NCI-H82 treated with DMSO at 0.1 percent for 48 hours (cell line): ENCODE results near the gene CNOT4.
A peak's percentile ranks its signal among the peaks of the same experiment; 100 is the strongest.
"Not testable (repeated sequence)": the region's sequence is repeated elsewhere in the genome, so short reads cannot be mapped to it uniquely, and the experiment has no call there.

Experiments used
- DNase-seq: peaks from one replicate; lab custom pipeline; 2025; ENCODE audit not compliant: unreplicated experiment; lab: John Stamatoyannopoulos, UW

CNOT4 gene

DNA sequence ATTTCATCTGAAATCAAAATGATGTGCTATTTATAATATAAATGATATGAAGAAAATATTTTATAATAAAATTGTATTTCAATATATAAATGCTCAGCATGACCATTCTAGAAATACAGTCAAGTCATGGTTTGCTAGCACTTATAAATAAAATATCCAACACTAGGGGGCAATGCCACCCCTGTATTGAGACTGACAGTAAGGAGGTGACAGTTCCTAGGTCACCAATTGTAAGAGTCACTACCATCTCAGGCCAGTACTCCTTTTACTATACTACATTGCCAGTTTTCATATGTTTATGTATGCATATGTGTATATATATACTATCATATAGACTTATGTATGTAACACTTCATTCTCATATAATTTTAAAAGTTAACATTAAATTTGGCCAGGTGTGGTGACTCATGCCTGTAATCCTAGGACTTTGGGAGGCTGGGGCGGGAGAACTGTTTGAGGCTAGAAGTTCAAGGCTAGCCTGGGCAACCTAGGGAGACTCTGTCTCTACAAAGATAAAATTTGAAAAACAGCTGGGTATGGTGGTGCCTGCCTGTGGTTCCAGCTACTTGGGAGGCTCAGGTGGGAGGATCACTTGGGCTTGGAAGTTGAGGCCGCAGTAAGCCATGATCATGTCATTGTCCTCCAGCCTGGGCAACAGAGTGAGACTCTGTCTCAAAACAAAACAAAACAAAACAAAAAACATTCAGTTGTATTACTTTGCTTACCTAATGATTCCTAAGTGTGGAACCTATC lies 2.4 kb upstream of the CNOT4 start:
- DNase-seq, result peak; percentile 66

DNA sequence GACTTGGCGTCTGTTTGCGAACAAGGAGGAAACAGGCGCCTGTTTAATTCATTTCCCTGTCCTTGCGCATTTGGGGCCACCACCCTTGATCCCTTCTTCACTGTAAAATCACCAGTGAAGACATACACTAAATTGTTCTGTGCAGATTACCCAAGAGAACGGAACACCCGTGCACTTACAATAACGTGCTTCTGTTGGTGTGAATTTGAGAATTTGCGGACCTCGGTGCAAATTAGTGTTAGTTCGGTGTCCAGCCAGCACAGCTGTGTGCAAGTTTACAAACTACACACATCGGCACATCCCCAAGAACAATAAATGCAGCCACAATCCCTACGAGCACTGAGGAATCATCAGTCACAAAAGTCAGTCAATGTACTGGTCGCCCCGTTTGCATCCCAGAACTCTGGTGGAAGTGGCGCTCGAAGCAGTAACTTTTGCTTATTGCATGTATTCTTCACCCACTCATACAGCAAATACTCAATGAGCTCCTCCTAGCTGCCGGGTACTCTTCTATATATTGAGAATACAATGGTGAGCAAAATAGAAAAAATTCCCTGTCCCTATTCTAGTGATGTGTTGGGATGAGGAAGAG lies 786 bp upstream of the CNOT4 start:
- DNase-seq, result no peak

DNA sequence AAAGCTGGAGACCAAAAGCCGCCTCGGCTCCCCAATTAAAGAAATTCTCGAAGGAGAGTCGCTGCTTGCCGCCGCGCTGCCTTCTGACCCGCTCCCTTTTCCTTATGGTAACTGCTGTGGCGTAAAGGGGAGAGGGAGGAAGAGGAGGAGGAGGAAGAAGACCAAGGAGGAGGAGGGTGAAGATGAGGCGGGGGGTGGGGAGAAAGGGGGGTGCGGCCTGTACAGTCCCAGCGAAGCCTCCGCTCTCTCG lies 388 bp downstream of the CNOT4 start:
- no peak for DNase-seq

DNA sequence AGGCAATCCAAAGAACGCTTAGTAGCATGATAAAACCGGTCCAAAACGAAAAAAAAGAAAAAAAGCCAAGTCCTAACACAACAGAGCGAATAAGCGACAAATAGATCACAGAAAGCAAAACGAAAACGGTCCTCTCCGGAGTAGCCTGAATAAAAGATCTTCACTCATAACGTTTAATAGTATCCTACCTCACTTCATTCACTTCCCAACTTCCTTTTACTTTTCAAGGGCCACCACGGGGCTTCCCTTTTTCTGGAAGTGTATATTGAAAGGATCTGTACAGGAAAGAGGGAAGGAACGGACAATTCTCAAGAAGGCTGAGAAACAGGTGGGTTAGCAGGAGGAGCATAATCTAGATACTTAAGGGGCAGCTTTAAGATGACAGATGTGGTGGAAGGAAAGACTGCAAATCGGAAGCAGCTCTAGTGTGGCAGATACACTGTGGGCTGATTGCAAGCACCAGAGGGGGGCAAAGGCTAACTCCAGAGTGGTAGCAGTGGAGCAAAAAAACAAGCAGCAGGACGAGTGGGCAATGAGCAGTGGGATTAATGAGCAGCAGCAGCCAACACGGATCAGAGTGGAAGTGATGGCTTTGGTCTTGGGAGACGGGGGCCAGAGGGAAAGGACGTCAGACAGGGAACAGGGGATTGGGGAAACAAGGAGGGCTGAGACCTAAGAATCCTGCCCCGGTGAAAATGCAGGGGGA lies 866 bp downstream of the CNOT4 start:
- DNase-seq, result peak; percentile 85

DNA sequence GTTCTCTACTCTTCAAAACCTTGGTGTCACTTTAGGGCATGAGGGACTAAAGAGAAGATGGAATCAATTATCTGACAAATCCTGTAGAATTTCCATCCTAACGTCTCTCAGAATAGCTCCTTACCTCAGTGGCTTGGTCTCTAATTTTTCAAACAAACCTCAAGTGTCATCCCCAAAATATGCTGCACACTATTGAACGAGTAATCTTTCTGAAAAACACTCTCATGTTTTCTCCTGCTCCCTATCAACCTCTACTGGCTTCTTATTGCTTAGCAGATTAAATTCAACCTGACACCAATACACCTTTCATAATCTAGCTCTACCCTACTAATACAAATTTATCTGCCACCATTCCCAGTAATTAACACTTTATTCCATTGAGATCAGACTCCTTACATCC lies 8.5 kb downstream of the CNOT4 start:
- no peak for DNase-seq

DNA sequence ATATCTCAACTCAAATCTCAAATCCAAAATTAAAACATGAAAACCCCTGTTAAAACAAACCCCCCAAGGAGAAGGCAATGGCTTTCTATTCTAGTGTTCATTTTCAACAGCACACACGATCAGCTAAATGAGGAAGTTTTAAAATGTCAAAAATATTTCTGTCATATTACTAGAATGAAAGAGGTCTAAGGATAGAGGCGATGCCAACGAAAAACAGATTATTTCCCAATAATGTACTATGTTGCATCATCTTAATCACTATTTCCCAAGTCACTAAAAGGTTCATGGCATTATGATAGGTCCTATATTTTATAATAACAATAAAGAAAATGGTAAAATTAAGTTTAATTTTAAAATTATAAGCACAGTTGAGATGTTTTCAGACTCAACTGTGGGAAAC lies 10.1 kb downstream of the CNOT4 start:
- no peak for DNase-seq

DNA sequence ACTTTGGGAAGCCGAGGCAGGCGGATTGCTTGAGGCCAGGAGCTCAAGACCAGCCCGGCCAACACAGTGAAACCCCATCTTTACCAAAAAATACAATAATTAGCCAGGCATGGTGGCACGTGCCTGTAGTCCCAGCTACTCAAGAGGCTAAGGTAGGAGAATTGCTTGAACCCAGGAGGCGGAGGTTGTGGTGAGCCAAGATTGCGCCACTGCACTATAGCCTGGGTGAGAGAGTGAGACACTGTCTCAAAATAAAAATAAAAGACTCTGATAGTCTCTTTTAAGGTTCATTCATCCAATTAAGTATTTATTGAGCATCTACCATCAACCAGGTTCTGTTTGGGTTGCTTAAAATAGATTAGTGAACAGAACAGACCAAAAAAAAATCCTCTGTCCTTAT lies 12.7 kb downstream of the CNOT4 start:
- DNase-seq, result not testable (repeated sequence)

DNA sequence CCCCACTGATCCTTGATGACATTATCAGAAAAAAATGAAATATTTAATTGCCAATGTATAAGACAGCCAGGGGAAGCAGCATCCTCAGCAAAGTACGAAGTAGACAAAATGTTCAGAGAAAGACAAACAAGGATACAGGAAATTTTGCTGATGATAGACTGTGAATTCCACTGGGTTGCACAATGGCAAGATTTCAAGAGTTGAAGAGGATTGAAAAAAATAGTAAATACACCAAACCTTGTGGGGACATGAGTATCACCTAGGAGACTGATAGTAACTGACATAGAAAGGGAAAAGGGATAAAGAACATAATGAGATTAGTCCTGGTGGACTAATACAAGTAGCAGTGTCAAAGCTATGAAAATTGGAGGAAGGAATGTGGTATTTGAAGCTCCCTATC lies 16.5 kb downstream of the CNOT4 start:
- DNase-seq, result no peak

DNA sequence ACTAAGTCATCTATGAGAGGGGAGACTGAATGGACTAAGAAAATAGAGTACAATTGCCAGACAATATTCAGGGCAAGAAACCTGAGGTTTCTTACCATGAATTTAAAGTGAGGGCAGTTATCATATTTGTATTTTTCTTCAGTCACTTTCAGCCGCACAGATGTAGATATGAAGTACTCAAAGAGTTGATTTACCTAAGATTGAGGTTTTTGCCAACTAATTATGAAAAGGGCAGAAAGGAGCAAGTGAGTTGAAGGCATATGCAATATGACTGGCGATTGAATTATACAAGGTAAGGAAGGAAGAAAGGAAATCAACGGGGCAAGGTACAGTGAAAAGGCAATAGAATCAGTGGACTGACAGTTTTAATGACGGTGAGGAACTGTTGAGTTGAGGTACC lies 17.8 kb downstream of the CNOT4 start:
- DNase-seq, result no peak

DNA sequence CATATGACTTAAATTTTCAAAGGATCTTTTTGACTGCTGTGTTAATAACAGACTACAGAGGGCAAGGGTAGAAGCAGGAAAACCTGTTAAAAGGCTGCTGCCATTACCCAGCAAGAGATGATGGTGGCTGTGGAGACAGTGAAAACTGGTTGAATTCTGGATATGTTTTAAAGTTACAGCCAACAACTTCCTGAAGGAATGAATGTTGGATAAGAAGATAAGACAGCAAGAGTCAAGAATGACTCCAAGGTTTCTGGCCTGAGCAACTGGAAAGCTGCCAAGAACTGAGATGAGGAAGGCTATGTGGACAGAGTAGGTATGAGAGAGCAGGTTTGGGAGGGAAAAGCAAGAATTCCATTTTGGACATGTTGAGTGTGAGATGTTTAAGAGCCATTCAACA lies 19.1 kb downstream of the CNOT4 start:
- no peak for DNase-seq

DNA sequence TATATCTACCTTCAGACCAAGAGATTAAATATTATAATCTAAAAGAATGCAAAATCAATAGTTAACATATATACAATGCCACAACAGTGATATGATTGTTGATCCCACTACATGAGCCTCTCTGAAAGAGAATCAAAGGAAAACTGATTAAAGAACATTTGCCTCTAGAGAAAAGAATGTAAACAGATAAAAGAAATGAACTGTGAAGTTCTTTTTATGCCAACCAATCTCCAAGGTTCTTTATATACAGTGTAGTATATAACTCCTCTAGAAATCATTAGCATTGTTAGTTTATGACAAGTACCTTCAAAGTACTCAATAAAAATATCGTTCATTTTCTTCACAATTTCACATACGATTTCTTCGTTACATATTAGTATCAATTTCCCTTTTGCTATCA lies 20.1 kb downstream of the CNOT4 start:
- no peak for DNase-seq

DNA sequence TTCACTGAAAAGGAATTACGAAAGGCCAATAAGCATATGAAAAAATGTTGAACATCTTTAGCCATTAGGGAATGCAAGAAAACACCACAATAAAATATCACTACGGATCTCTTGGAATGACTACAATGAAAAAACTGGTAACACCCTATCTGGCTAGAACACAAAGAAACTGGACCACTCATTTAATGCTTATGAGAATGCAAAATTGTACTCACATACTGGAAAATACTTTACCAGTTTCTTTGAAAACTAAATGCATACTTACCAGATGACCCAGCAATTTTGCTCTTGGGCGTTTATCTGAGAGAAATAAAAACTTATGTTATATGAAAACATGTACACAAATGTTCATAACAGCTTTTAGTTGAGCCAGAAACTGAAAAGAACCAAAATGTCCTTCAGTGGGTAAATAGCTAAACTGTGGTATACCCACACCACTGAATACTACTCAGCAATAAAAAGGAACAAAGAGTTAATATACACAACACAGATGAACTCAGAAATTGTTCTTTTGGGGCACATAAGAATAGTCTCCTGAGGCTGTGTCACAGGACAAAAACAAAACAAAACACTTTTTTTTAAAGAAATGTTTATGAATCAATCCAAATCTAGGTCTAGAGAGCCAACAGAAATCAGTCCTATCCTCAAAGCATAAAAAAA lies 23.5 kb downstream of the CNOT4 start:
- DNase-seq, result no peak

DNA sequence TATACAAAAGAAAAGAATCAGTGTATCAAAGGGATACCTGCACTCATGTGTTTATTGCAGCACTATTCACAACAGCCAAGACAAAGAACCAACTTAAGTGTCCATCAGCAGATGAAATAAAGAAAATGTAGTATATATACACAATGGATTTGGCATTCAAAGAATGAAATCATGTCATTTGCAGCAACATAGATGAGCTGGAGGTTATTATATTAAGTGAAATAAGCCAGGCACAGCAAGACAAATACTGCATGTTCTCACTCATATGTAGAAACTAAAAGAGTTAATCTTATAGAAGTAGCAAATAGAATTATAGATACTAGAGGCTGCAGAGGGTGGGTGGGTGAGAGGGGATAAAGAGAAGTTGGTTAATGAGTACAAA lies 28.3 kb downstream of the CNOT4 start:
- DNase-seq, result no peak

DNA sequence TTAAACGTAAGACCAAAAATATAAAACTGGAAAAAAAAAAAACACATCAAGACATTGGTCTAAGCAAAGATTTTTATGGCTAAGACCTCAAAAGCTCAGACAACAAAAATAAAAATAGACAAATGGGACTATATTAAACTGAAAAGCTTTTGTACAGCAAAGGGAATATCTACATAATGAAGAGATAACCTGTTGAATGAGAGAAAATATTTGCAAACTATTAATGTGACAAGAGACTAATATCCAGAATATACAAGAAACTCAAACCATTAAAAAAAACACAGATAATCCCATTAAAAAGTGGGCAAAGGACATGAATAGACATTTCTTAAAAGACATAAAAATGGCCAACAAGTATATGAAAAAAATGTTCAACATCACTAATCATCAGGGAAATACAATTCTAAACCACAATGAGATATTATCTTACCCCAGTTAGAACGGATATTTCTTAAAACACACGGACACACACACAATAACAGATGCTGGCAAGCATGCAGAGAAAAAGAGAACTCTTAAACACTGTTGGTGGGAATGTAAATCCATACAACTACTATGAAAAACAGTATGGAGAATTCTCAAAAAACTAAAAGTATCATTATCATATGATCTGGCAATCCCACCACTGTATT lies 28.8 kb downstream of the CNOT4 start:
- no peak for DNase-seq

DNA sequence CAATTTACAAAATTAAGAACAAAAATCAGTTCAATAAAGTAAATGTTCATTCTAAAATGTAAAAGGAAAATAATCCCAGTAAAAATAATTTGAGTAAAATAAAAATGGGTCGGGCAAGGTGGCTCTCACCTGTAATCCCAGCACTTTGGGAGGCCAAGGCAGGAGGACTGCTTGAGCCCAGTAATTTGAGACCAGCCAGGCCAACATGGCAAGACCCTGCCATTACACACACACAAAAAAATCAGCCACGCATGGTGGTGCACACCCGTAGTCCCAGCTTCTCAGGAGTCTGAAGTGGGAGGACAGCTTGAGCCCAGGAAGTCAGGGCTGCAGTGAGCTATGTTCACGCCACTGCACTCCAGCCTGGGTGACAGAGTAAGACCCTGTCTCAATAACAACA lies 34.4 kb downstream of the CNOT4 start:
- no peak for DNase-seq

DNA sequence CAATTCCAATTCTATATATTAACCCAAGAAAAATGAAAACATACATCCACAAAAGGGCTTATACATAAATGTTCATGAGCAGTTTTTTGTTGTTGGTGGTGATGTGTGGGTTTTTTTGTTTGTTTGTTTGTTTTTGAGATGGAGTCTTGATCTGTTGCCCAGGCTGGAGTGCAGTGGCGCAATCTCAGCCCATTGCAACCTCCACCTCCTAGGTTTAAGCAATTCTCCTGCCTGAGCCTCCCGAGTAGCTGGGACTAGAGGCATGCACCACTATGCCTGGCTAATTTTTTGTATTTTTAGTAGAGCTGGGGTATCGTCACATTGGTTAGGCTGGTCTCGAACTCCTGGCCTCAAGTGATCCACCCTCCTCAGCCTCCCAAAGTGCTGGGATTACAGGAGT lies 40.2 kb downstream of the CNOT4 start:
- DNase-seq, result not testable (repeated sequence)

DNA sequence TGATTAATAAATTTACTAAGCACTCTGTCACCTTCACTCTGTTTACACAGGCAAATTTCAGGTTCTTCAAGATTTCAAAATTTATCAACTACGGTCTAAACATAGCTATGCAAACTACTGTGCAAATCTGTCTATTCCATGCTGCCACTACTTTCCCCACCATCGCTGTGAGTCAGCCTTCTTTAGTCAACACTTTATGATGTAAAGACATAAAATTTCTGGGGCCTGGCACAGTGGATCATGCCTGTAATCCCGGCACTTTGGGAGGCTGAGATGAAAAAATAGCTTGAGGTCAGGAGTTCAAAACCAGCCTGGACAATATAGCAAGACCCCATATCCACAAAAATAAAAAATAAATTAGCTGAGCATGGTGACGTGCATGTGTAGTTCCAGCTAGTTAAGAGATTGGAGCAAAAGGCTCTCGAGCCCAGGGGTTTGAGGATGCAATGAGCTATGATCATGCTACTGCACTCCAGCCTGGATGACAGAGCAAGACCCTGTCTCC lies 42.6 kb downstream of the CNOT4 start:
- no peak for DNase-seq

DNA sequence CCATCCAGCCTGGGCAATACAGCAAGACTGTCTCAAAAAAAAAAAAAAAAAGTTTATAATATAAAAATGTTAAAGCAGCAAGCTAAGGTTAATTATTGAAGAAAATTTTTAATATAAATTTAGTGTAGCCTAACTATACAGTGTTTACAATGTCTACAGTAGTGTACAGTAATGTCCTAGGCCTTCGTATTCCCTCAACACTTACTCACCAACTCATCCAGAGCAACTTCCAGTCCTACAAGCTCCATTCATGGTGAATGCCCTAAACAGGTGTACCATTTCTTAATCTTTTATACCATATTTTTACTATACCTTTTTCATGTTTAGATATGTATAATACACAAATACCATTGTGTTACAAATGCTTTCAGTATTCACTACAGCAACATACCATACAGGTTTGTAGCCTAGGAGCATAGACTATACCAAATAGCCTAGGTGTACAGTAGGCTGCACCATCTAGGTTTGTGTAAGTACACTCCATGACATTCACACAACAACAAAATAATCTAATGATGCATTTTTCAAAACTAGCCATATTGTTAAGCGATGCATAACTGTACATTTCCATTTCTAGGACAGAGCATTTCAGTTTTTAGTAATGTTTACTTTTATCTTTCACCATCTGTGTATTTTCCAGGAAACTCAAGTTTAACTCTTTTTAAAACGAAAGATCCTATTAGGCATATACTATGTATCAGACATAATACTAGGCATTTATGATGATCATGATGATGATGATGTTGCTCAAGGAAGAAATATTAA lies 43.3 kb downstream of the CNOT4 start:
- no peak for DNase-seq

DNA sequence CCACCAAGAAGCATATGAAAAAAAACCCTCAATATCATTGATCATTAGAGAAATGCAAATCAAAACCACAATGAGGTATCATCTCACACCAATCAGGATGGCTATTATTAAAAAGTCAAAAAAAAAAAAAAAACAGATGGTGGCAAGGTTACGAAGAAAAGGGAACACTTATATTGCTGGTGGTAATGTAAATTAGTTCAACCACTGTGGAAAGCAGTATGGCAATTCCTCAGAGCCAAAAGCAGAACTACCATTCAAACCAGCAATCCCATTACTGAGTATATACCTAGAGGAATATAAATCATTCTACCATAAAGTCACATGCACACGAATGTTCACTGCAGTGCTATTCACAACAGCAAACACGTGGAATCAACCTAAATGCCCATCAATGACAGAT lies 46.0 kb downstream of the CNOT4 start:
- no peak for DNase-seq

DNA sequence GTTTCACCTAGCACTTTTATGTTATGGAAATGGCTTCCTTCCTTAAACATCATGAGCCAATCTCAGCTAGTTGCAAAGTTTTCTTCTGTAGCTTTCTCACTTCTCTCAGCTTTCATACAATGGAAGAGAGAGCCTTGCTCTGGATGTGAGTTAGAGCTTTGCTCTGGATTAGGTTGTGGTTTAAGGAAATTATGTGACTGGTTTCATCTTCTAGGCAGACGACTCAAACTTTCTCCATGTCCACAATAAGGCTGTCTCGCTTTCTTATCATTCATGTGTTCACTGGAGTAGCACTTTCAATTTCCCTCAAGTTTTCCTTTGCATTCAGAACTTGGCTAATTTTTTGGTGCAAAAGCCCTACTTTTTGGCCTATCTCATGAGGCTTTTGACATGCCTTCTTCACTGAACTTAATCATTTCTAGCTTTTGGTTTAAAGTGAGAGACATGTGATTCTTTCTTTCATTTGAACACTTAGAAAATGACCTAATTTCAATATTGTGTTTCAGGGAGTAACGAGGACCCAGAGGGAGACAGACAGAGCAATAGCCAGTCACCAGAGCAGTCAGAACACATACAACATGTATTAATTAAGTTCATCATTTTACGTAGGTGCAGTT lies 49.8 kb downstream of the CNOT4 start:
- DNase-seq, result no peak
